MM.1S (cell line): ENCODE results near the gene TROAP.

ENCODE experiments used
- EZH2phosphoT487 ChIP-seq: fragments of 300-600 bp; sonication (generic); IDR thresholded peaks from 2 replicates; pipeline ENCODE4 v1.6.1; 2018; ENCODE audit warnings: antibody characterized with exemption, low read length
- TF ChIP-seq, protein P1 (sequence below): fragments of 300-600 bp; sonication (generic); IDR thresholded peaks from 2 replicates; pipeline ENCODE4 v1.5.1; 2016; ENCODE audit warnings: antibody characterized with exemption, low read length, mixed read lengths

DNA sequence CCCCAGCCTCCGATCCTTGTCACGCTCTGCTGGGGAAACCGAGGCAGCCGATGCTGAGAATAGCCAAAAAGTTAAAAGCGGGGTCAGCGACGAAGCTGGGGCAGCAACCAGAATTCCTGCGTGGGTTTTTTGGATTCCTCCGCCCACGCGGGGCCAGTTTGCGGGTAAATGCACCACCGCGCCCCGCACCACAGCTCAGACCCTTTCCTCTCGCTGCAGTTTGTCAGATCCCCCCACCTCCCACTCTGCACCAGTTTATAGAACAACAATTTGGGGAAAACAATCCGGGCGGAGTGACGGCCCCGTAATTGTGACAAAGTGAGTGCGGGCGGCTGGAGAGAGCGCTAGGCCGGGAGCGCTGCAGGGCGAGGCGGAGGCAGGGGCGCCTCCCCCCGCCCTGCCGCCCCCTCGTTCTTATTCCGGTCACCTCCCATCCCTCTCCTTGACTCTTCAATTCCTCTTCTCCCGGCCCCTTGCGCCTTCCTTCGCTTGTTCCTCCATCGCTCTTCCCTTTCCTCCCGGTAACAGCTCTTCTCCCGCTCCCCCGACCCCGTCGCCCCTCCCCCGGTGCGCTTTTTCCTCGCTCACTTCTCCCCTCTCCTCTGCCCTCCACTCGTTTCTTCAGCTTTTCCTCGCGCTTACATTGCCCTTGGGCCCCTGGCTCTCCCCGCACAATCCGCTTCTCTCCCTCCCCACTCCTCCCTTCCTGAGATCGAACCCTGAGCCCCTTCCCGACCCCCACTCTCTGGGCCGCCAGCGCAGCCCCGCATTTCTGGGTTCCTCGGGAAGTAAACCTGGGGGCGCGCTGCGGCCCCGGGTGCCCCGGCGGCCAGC lies 23.0 kb downstream of the TROAP start:
- TF ChIP-seq, protein P1, sequence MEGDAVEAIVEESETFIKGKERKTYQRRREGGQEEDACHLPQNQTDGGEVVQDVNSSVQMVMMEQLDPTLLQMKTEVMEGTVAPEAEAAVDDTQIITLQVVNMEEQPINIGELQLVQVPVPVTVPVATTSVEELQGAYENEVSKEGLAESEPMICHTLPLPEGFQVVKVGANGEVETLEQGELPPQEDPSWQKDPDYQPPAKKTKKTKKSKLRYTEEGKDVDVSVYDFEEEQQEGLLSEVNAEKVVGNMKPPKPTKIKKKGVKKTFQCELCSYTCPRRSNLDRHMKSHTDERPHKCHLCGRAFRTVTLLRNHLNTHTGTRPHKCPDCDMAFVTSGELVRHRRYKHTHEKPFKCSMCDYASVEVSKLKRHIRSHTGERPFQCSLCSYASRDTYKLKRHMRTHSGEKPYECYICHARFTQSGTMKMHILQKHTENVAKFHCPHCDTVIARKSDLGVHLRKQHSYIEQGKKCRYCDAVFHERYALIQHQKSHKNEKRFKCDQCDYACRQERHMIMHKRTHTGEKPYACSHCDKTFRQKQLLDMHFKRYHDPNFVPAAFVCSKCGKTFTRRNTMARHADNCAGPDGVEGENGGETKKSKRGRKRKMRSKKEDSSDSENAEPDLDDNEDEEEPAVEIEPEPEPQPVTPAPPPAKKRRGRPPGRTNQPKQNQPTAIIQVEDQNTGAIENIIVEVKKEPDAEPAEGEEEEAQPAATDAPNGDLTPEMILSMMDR, result no peak
- peak; percentile 90; the same call in 1 of the 2 replicates for TF ChIP-seq EZH2phosphoT487
